SU-DHL-6 (cell line): ENCODE measurements around the gene OBSCN.

Source experiments
- H2AFZ ChIP-seq: fragments of 200-600 bp; sonication (generic); 2 replicates; pipeline ENCODE4 v1.6.1; 2014; ENCODE audit warnings: low read depth, mild to moderate bottlenecking, moderate library complexity, mixed read lengths, antibody characterized with exemption, low read length; ENCODE audit not compliant: severe bottlenecking
- H3F3A ChIP-seq: fragments of 200-600 bp; shearing (Covaris generic); 2 replicates; pipeline ENCODE4 v1.6.0; 2016; ENCODE audit warnings: antibody characterized with exemption, mild to moderate bottlenecking; ENCODE audit not compliant: insufficient read depth
- H3K27ac ChIP-seq: fragments of 200-600 bp; sonication (generic); 2 replicates; pipeline ENCODE4 v1.5.1; 2016; ENCODE audit warnings: low read depth, mild to moderate bottlenecking, low read length, moderate library complexity, mixed read lengths
- H3K27me3 ChIP-seq: fragments of 200-600 bp; sonication (generic), shearing (Covaris generic); 2 replicates; pipeline ENCODE4 v1.6.0; 2014; ENCODE audit warnings: mild to moderate bottlenecking, low read length
- H3K36me3 ChIP-seq: fragments of 200-600 bp; sonication (generic); 2 replicates; pipeline ENCODE4 v1.6.1; 2014; ENCODE audit warnings: mild to moderate bottlenecking, low read length, mixed read lengths
- H3K4me2 ChIP-seq: fragments of 300-600, 200-600 bp; shearing (Covaris generic), sonication (generic); 2 replicates; pipeline ENCODE4 v1.6.0; 2014; ENCODE audit warnings: low read length, low read depth, mild to moderate bottlenecking; ENCODE audit not compliant: poor library complexity, severe bottlenecking
- H3K4me3 ChIP-seq: fragments of 200-600 bp; sonication (generic); 2 replicates; pipeline ENCODE4 v1.5.1; 2014; ENCODE audit warnings: antibody characterized with exemption, low read length, mild to moderate bottlenecking, mixed read lengths; ENCODE audit not compliant: insufficient read depth, poor library complexity, severe bottlenecking
- H3K79me2 ChIP-seq: fragments of 200-600 bp; sonication (generic); 2 replicates; pipeline ENCODE4 v1.6.1; 2014; ENCODE audit warnings: mild to moderate bottlenecking, low read length, moderate library complexity; ENCODE audit not compliant: insufficient read depth
- H3K9ac ChIP-seq: fragments of 200-600 bp; sonication (generic); 2 replicates; pipeline ENCODE4 v1.7.0; 2014; ENCODE audit warnings: mild to moderate bottlenecking, low read length
- H3K9me2 ChIP-seq: fragments of 200-600 bp; sonication (generic); replicated peaks from 2 replicates; pipeline ENCODE4 v1.6.1; 2014; ENCODE audit warnings: low read length; ENCODE audit not compliant: insufficient read depth
- H3K9me3 ChIP-seq: fragments of 200-600 bp; sonication (generic); 2 replicates; pipeline ENCODE4 v1.6.1; 2014; ENCODE audit warnings: low read length, mixed read lengths; ENCODE audit not compliant: insufficient read depth
- H4K20me1 ChIP-seq: fragments of 200-600 bp; sonication (generic); 2 replicates; pipeline ENCODE4 v1.6.1; 2014; ENCODE audit warnings: low read depth, mild to moderate bottlenecking, antibody characterized with exemption, low read length, moderate library complexity, mixed read lengths
- EZH2phosphoT487 ChIP-seq: fragments of 200-600 bp; sonication (generic), shearing (Covaris generic); conservative IDR thresholded peaks from 2 replicates; pipeline ENCODE4 v1.6.1; 2018; ENCODE audit warnings: mild to moderate bottlenecking, antibody characterized with exemption, low read length, moderate library complexity, mixed read lengths
- TF ChIP-seq, protein P1 (sequence below): fragments of 200-600 bp; sonication (generic); IDR thresholded peaks from one replicate; pipeline ENCODE4 v1.5.1; 2017; ENCODE audit warnings: antibody characterized with exemption, mild to moderate bottlenecking, low read length, moderate library complexity; ENCODE audit not compliant: insufficient read depth, poor library complexity, severe bottlenecking

The OBSCN gene, protein sequence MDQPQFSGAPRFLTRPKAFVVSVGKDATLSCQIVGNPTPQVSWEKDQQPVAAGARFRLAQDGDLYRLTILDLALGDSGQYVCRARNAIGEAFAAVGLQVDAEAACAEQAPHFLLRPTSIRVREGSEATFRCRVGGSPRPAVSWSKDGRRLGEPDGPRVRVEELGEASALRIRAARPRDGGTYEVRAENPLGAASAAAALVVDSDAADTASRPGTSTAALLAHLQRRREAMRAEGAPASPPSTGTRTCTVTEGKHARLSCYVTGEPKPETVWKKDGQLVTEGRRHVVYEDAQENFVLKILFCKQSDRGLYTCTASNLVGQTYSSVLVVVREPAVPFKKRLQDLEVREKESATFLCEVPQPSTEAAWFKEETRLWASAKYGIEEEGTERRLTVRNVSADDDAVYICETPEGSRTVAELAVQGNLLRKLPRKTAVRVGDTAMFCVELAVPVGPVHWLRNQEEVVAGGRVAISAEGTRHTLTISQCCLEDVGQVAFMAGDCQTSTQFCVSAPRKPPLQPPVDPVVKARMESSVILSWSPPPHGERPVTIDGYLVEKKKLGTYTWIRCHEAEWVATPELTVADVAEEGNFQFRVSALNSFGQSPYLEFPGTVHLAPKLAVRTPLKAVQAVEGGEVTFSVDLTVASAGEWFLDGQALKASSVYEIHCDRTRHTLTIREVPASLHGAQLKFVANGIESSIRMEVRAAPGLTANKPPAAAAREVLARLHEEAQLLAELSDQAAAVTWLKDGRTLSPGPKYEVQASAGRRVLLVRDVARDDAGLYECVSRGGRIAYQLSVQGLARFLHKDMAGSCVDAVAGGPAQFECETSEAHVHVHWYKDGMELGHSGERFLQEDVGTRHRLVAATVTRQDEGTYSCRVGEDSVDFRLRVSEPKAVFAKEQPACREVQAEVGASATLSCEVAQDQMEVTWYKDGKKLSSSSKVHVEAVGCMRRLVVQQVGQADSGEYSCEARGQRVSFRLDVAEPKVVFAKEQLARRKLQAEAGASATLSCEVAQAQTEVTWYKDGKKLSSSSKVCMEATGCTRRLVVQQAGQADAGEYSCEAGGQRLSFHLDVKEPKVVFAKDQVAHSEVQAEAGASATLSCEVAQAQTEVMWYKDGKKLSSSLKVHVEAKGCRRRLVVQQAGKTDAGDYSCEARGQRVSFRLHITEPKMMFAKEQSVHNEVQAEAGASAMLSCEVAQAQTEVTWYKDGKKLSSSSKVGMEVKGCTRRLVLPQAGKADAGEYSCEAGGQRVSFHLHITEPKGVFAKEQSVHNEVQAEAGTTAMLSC (N-terminal part only)

GRCh38 chr1:228207851-228208821 lies at the start of gene OBSCN:
TSS of gene OBSCN (plus strand) at chr1:228208044. CDS start at chr1:228211784, 3,740 bp downstream.
- Histone ChIP-seq H2AFZ (no peak within 1 kb of the TSS), H3K27me3 (no peaks in the 10 kb centered on the region), H3K27ac (no peak within 1 kb of the TSS), H3K36me3 (no peaks in the 10 kb centered on the region), H3K9me3 (no peaks in the 10 kb centered on the region), H3K79me2 (no peaks in the 10 kb centered on the region), H3K9me2 (no peaks in the 10 kb centered on the region), H3K4me3 (no peak within 1 kb of the TSS), H3K9ac (no peak within 1 kb of the TSS), H3K4me2 (no peak within 1 kb of the TSS), H4K20me1 (no peaks in the 10 kb centered on the region), H3F3A (no peaks in the 10 kb centered on the region)
- TF ChIP-seq, protein P1, sequence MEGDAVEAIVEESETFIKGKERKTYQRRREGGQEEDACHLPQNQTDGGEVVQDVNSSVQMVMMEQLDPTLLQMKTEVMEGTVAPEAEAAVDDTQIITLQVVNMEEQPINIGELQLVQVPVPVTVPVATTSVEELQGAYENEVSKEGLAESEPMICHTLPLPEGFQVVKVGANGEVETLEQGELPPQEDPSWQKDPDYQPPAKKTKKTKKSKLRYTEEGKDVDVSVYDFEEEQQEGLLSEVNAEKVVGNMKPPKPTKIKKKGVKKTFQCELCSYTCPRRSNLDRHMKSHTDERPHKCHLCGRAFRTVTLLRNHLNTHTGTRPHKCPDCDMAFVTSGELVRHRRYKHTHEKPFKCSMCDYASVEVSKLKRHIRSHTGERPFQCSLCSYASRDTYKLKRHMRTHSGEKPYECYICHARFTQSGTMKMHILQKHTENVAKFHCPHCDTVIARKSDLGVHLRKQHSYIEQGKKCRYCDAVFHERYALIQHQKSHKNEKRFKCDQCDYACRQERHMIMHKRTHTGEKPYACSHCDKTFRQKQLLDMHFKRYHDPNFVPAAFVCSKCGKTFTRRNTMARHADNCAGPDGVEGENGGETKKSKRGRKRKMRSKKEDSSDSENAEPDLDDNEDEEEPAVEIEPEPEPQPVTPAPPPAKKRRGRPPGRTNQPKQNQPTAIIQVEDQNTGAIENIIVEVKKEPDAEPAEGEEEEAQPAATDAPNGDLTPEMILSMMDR = no peak
- TF ChIP-seq EZH2phosphoT487 = no peak

DNA sequence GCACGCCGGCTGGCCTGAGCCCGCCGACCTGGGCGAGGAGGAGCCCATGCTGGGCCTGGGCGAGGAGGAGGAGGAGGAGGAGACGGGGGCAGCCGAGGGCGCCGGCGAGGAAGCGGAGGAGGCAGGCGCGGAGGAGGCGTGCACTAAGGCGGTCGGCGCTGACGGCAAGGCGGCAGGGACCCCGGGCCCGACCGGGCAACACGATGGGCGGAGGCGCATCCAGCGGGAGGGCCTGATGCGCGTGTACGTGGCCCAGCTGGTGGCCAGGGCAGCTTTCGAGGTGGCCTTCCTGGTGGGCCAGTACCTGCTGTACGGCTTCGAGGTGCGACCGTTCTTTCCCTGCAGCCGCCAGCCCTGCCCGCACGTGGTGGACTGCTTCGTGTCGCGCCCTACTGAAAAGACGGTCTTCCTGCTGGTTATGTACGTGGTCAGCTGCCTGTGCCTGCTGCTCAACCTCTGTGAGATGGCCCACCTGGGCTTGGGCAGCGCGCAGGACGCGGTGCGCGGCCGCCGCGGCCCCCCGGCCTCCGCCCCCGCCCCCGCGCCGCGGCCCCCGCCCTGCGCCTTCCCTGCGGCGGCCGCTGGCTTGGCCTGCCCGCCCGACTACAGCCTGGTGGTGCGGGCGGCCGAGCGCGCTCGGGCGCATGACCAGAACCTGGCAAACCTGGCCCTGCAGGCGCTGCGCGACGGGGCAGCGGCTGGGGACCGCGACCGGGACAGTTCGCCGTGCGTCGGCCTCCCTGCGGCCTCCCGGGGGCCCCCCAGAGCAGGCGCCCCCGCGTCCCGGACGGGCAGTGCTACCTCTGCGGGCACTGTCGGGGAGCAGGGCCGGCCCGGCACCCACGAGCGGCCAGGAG lies 49.5 kb upstream of the OBSCN start:
- H4K20me1 ChIP-seq = no peaks in the 10 kb centered on the region

More for the DNA sequence above, 49.5 kb upstream of the OBSCN start:
- no peak overlapping the region for H3K4me2 ChIP-seq
- no peaks in the 10 kb centered on the region for H3K27me3 ChIP-seq
- H3K4me3 ChIP-seq = no peak overlapping the region
- no peak overlapping the region for H3K9ac ChIP-seq
- no peaks in the 10 kb centered on the region for H3K9me3 ChIP-seq
- H3F3A ChIP-seq = no peaks in the 10 kb centered on the region
- no peak overlapping the region for H2AFZ ChIP-seq
- H3K27ac ChIP-seq = no peak overlapping the region
- no peaks in the 10 kb centered on the region for H3K79me2 ChIP-seq
- TF ChIP-seq, protein P1 = no peak
- TF ChIP-seq EZH2phosphoT487 = no peak
- no peaks in the 10 kb centered on the region for H3K36me3 ChIP-seq
- H3K9me2 ChIP-seq = no peaks in the 10 kb centered on the region
